GM06990 (cell line): ENCODE results near the gene MYZAP.

Experiments used
- DNase-seq: peaks from one replicate; pipeline ENCODE4 v3.0.0-alpha.2; 2011; ENCODE audit not compliant: insufficient read length; ENCODE audit errors: extremely low read depth
- H3K27me3 ChIP-seq: replicated peaks from 2 replicates; pipeline ENCODE4 v1.6.0; 2011; ENCODE audit warnings: low read length; ENCODE audit not compliant: control insufficient read depth, insufficient read depth
- H3K36me3 ChIP-seq: 2 replicates; pipeline ENCODE4 v1.5.1; 2011; ENCODE audit warnings: low read length; ENCODE audit not compliant: control insufficient read depth, insufficient read depth
- H3K4me3 ChIP-seq: replicated peaks from 2 replicates; pipeline ENCODE4 v1.5.1; 2011; ENCODE audit warnings: low read depth, mild to moderate bottlenecking, control low read depth, low read length
- TF ChIP-seq, protein P1 (sequence below): IDR thresholded peaks from 2 replicates; pipeline ENCODE4 v1.5.1; 2011; ENCODE audit warnings: low read length, control low read depth, mild to moderate bottlenecking, inconsistent platforms; ENCODE audit not compliant: insufficient read depth, poor library complexity, severe bottlenecking

The MYZAP gene

DNA sequence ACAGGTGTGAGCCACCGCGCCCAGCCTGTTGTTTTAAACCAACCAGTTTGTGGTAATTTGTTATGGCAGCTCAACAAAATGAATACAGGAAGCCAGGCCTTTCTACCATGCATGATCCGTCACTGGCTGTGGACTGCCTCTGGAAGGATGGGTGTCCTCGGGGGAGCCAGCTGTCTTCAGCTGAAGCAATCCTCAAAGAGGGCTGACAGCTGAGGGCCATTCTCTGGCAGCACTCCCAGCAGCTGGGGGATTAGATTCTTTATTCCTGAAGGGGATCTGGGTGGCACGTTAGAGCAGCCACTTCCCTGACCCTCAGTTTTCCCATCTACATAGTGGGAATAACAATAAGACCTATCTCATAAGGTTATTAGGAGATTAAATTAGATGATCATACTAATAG, 139.2 kb downstream of the MYZAP start:
- TF ChIP-seq, protein P1, sequence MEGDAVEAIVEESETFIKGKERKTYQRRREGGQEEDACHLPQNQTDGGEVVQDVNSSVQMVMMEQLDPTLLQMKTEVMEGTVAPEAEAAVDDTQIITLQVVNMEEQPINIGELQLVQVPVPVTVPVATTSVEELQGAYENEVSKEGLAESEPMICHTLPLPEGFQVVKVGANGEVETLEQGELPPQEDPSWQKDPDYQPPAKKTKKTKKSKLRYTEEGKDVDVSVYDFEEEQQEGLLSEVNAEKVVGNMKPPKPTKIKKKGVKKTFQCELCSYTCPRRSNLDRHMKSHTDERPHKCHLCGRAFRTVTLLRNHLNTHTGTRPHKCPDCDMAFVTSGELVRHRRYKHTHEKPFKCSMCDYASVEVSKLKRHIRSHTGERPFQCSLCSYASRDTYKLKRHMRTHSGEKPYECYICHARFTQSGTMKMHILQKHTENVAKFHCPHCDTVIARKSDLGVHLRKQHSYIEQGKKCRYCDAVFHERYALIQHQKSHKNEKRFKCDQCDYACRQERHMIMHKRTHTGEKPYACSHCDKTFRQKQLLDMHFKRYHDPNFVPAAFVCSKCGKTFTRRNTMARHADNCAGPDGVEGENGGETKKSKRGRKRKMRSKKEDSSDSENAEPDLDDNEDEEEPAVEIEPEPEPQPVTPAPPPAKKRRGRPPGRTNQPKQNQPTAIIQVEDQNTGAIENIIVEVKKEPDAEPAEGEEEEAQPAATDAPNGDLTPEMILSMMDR: no peak
- DNase-seq: no peak
- Histone ChIP-seq H3K36me3 (no peaks in the 10 kb centered on the region), H3K27me3 (no peaks in the 10 kb centered on the region), H3K4me3 (no peak overlapping the region)

DNA sequence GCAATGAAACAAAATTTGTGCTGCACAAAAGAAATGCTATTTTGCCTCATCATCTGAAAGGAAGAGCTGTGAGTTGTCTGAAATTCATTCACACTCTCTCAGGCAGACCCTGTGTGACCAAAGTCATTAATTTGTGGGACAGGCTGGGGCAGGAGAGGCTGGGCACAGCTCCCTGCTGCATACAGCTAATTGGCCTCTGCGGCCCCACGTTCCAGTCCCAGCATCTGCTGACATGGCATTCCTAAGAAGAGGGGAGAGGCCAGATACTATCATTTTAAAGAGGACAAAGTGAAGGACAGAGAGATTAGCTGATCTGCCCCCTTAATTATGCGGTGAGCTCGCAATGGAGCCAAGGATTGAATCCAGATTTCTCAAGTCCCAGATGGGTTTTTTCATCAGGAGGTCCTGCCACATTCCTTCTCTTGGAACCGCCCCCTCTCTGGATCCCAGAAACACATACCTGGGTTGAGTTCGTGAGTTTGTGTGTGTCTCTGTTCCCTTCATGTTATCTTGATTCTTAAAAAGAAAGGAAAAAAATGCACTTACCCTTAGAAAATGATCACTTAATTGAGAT, 139.9 kb downstream of the MYZAP start:
- DNase-seq: no peak
- TF ChIP-seq, protein P1: no peak

DNA sequence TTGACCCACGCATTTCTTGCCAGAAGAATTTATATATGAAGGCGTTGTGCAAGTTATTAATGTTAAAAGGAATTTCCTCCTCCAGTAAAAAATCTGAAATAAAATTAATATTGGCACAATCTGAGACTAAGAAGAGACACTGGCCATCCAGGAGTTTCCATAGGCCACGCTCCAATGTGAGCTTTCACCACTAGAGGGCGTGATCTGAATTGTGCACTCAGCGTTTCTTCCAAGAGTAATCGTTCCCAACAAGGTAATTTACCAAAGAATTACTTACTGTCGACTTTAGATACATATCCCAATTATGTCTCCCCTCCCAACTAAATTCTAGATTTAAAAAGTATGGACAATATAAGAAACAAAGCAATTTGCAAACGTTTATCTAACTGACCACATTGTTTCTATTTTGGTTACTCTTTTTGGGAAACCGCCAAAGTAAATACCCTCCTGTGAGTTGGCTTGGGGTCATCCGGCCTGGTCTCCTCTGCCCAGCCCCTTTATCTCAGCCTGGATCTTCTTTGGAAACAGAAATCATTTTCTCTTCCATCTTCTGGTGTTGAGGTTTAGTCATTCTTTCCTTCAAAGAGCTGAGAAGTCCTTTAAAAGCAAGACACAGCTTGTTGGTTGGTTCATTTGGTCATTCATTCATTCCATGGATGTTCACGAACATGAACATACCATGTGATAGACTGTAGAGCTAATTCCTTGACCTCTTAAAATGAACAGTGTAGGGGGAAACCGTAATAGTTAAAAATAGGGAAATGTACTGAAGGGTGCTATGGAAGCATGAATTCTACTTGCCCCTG, 141.0 kb downstream of the MYZAP start:
- TF ChIP-seq, protein P1: peak; percentile 91
- no peak overlapping the region for H3K4me3 ChIP-seq
- DNase-seq: no peak
- H3K27me3 ChIP-seq: no peaks in the 10 kb centered on the region
- no peaks in the 10 kb centered on the region for H3K36me3 ChIP-seq

More for the DNA sequence above, 139.9 kb downstream of the MYZAP start:
- Histone ChIP-seq H3K4me3 (no peak overlapping the region), H3K36me3 (no peaks in the 10 kb centered on the region), H3K27me3 (no peaks in the 10 kb centered on the region)

DNA sequence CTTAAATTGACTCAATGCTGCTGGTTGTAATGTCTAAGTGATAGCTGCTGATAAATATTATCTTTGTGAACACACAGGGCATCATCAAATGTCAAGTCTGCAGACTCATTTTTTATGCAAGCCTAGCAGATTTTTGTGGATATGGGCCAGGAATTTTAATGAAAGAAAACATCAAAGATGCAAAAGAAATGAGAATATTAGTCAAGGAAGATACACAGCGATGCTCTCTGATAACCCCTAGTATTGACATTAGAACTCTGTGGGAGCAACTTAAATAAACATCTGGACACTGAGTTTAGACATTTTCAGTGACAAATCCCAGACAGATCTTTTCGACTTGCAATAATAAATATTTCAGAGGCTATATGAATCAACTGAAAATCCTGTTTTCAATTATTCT, 143.2 kb downstream of the MYZAP start:
- TF ChIP-seq, protein P1: no peak
- no peak overlapping the region for H3K4me3 ChIP-seq

More for the DNA sequence above, 143.2 kb downstream of the MYZAP start:
- no peaks in the 10 kb centered on the region for H3K27me3 ChIP-seq
- no peak for DNase-seq
- no peaks in the 10 kb centered on the region for H3K36me3 ChIP-seq
